Measurements from ENCODE around the gene JPH2.

JPH2 gene

DNA sequence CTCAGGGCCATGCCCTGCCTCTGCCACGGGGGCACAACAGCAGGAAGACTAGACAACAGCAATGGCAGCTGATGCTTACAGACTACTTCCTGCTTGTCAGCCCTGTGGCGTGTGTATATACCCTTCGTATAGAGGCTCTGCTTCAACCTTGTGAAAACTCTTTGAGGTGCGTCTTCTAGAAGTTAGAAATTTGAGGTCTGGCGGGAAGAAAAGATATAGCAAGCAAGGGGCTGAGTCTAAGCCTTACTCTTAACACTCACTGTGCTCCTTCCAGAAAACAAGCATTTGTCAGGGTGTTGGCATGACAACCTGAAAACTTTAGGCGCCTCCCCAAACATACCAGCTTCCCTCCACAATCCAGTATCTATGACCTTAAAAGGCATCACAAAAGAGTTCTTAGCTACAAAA is 33.3 kb downstream of the JPH2 start:
- Histone ChIP-seq H3K4me3 (ENCODE audit: low read depth, low read length) (no peak overlapping the region), H3K27me3 (ENCODE audit: control insufficient read depth, insufficient read depth, low read length) (no peaks in the 10 kb centered on the region), H3K36me3 (ENCODE audit: control insufficient read depth, insufficient read depth, low read length) (no peaks in the 10 kb centered on the region), H3K27ac (ENCODE audit: low read depth, low read length) (no peak overlapping the region), H3K9me3 (ENCODE audit: control insufficient read depth, insufficient read depth, low read depth, low read length) (no peaks in the 10 kb centered on the region), H3K9ac (ENCODE audit: low read length) (peak overlapping the region; percentile 16), H3K4me1 (ENCODE audit: control insufficient read depth, insufficient read depth, low read length) (peaks cover 12% of the 10 kb centered on the region; the same call in 1 of the 2 replicates)

DNA sequence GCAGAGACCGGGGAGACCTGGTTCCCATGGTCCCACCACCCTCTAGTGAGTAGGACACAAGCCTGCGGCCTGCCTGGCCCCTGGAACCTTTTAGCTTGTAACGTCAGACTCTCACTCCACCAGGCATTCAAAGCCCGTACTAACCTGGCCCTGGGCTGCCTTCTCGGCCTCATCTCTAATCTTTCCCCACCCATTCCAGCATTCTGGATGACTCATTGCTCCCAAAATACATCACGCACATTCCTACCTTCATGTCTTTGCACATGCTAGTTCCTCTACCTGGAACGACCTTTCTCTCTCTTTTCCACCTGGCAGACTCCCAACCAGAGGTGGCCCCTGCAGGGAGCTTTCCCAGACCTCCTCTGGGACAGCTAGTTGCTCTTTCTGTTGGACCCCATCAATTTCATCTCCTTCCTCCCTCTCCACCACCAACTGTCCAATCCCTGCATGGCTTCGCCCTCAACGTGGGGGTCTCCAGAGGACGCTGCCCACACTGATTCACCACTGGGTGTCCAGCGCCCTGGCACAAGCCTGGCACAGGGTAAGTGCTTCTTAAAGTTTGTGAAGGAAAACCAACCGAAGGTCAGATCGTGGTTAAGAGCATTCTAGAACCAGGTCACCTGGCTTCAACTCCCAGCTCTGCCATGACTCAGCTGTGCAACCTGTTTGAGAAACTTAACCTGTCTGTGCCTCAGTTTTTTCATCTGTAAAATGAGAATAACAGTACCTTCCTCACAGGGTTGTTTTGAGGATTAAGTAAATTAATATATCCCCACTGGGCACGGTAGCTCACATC is 35.2 kb downstream of the JPH2 start:
- no peak overlapping the region for H3K27ac ChIP-seq (ENCODE audit: low read depth, low read length)
- no peaks in the 10 kb centered on the region for H3K9me3 ChIP-seq (ENCODE audit: control insufficient read depth, insufficient read depth, low read depth, low read length)
- no peaks in the 10 kb centered on the region for H3K27me3 ChIP-seq (ENCODE audit: control insufficient read depth, insufficient read depth, low read length)
- no peaks in the 10 kb centered on the region for H3K36me3 ChIP-seq (ENCODE audit: control insufficient read depth, insufficient read depth, low read length)
- H3K9ac ChIP-seq (ENCODE audit: low read length), result no peak overlapping the region
- peaks cover 12% of the 10 kb centered on the region; the same call in 1 of the 2 replicates for H3K4me1 ChIP-seq (ENCODE audit: control insufficient read depth, insufficient read depth, low read length)
- no peak overlapping the region for H3K4me3 ChIP-seq (ENCODE audit: low read depth, low read length)

DNA sequence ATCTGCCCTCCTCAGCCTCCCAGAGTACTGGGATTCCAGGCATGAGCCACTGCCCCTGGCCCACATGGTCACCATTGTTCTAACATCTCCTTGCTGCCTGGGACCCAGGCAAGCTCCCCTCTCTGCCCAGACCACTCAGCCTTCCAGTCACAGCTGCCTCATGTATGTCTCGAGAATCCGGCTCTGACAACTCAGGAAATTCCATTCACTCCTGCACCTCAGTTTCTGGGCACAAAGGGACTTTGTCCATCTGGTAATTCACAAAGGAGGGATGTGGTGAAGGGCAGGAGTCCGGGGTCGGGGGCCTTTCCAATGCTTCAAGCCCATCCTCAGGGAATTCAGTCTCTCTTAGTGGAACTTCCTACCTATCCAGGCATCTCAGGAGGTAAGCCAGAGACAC is 40.7 kb downstream of the JPH2 start:
- Histone ChIP-seq H3K9me3 (ENCODE audit: control insufficient read depth, insufficient read depth, low read depth, low read length) (no peaks in the 10 kb centered on the region), H3K27ac (ENCODE audit: low read depth, low read length) (no peak overlapping the region), H3K4me1 (ENCODE audit: control insufficient read depth, insufficient read depth, low read length) (no peaks in the 10 kb centered on the region; the same call in 1 of the 2 replicates), H3K36me3 (ENCODE audit: control insufficient read depth, insufficient read depth, low read length) (no peaks in the 10 kb centered on the region), H3K9ac (ENCODE audit: low read length) (no peak overlapping the region), H3K27me3 (ENCODE audit: control insufficient read depth, insufficient read depth, low read length) (no peaks in the 10 kb centered on the region), H3K4me3 (ENCODE audit: low read depth, low read length) (no peak overlapping the region)

DNA sequence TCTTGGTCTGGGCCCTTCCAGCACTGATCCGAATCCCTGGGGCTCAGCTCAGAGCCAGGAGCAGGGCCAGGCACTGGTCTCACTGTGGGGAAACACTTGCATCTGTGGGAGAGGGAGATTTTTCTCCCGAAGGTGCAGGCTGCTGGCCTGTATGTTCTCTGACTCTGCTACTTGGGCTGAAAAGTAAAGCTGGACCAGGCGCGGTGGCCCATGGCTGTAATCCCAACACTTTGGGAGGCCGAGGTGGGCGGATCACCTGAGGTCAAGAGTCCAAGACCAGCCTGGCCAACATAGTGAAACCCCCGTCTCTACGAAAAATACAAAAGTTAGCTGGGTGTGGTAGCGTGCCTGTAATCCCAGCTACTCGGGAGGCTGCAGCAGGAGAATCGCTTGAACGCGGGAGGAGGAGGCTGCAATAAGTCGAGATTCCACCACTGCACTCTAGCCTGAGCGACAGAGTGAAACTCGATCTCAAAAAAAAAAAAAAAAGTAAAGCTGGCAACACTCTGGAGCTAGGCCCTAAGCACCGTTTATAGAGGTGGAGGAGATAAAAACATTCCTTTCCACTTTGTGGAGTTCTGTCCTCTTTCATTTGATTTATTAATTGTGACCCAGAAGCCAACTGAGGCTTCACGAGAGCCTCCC is 41.7 kb downstream of the JPH2 start:
- H3K9ac ChIP-seq (ENCODE audit: low read length), result no peak overlapping the region
- H3K9me3 ChIP-seq (ENCODE audit: control insufficient read depth, insufficient read depth, low read depth, low read length), result no peaks in the 10 kb centered on the region
- no peaks in the 10 kb centered on the region; the same call in 1 of the 2 replicates for H3K4me1 ChIP-seq (ENCODE audit: control insufficient read depth, insufficient read depth, low read length)
- no peaks in the 10 kb centered on the region for H3K27me3 ChIP-seq (ENCODE audit: control insufficient read depth, insufficient read depth, low read length)
- no peak overlapping the region for H3K27ac ChIP-seq (ENCODE audit: low read depth, low read length)
- no peak overlapping the region for H3K4me3 ChIP-seq (ENCODE audit: low read depth, low read length)
- no peaks in the 10 kb centered on the region for H3K36me3 ChIP-seq (ENCODE audit: control insufficient read depth, insufficient read depth, low read length)

DNA sequence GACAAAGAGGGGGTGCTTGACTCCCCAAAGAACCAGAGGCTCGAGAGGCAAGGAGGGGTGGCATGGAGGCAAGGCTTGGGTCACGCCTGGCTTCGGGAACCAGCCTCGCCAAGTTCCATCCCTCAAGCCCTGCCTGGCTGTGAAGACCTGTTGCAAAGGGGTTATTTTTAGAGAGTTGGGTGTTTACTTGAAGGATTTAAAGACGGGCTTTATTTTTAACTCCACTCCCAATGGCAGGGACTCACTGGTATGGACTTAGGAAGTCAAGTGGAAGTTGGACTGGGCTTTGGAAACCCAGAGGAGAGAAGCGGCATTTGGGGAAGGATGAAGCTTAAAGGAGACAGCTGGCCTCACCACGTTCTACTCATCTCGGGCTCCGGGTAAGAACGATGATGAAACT is 43.1 kb downstream of the JPH2 start:
- no peaks in the 10 kb centered on the region for H3K27me3 ChIP-seq (ENCODE audit: control insufficient read depth, insufficient read depth, low read length)
- H3K9me3 ChIP-seq (ENCODE audit: control insufficient read depth, insufficient read depth, low read depth, low read length), result no peaks in the 10 kb centered on the region
- no peak overlapping the region for H3K9ac ChIP-seq (ENCODE audit: low read length)
- H3K4me1 ChIP-seq (ENCODE audit: control insufficient read depth, insufficient read depth, low read length), result peaks cover 3% of the 10 kb centered on the region; the same call in 1 of the 2 replicates
- no peak overlapping the region for H3K4me3 ChIP-seq (ENCODE audit: low read depth, low read length)
- no peak overlapping the region for H3K27ac ChIP-seq (ENCODE audit: low read depth, low read length)
- no peaks in the 10 kb centered on the region for H3K36me3 ChIP-seq (ENCODE audit: control insufficient read depth, insufficient read depth, low read length)

DNA sequence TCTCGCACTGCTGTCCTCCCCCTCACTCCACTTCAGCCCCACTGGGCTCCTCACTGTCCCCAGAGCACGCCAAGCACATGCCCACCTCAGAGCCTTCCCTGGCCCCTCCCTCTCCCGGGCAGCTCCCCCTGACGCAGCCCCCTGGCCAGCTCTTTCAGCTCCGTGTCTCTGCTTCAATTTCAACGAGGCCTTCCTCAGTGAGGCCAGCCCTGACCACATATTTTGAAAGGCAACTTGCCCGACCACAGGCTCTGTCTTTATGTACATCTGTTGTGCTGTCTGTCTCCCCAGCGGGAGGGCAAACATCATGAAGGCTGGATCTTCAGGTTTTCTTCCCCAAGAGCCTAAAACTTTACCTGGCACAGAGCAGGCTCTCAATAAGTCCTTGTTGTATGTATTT is 44.6 kb downstream of the JPH2 start:
- no peak overlapping the region for H3K4me3 ChIP-seq (ENCODE audit: low read depth, low read length)
- H3K9me3 ChIP-seq (ENCODE audit: control insufficient read depth, insufficient read depth, low read depth, low read length), result no peaks in the 10 kb centered on the region
- no peaks in the 10 kb centered on the region for H3K36me3 ChIP-seq (ENCODE audit: control insufficient read depth, insufficient read depth, low read length)
- no peak overlapping the region for H3K27ac ChIP-seq (ENCODE audit: low read depth, low read length)
- no peak overlapping the region for H3K9ac ChIP-seq (ENCODE audit: low read length)
- H3K4me1 ChIP-seq (ENCODE audit: control insufficient read depth, insufficient read depth, low read length), result peaks cover 10% of the 10 kb centered on the region
- H3K27me3 ChIP-seq (ENCODE audit: control insufficient read depth, insufficient read depth, low read length), result no peaks in the 10 kb centered on the region

DNA sequence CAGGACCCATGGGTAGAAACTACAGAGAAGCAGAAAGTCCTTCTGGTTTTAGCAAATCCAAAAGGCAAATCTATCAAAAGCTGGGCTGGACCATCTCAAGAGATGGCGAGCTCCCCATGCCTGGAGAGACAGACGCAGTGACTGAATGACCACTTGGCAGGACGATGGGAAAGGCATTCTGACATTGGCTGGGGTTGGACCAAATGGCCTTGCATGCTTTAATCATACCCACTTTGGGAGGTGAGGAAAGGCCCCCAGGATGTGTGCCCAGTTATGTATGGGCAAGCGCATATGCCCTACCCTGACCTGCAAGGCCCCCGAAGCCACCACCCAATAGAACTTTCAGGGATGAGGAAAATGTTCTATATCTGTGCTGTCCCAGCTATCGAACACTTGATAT is 45.1 kb downstream of the JPH2 start:
- no peak overlapping the region for H3K9ac ChIP-seq (ENCODE audit: low read length)
- no peaks in the 10 kb centered on the region for H3K27me3 ChIP-seq (ENCODE audit: control insufficient read depth, insufficient read depth, low read length)
- peaks cover 13% of the 10 kb centered on the region for H3K4me1 ChIP-seq (ENCODE audit: control insufficient read depth, insufficient read depth, low read length)
- H3K9me3 ChIP-seq (ENCODE audit: control insufficient read depth, insufficient read depth, low read depth, low read length), result no peaks in the 10 kb centered on the region
- no peak overlapping the region for H3K4me3 ChIP-seq (ENCODE audit: low read depth, low read length)
- no peaks in the 10 kb centered on the region for H3K36me3 ChIP-seq (ENCODE audit: control insufficient read depth, insufficient read depth, low read length)
- no peak overlapping the region for H3K27ac ChIP-seq (ENCODE audit: low read depth, low read length)

DNA sequence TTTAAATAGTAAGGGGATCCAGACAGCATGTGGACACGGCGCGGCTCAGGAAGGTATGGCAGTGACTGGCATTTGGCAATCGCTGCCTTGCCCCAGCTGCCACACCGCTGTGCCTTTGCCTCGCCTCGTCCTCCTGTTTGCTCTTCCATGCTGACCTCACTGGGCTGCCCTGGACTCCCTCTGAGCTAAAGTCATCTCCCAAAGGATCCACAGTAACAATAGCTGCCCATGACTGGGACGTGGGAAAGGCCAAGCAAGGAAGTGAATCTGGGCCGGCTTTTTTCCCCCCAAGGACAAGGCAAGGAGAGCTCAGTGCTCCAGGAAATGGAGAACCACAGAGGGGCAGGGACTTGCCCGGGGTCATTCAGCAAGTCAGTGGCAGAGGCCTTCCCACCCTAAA is 48.1 kb downstream of the JPH2 start:
- Histone ChIP-seq H3K27ac (ENCODE audit: low read depth, low read length) (peak overlapping the region; percentile 29; the same call in 1 of the 2 replicates), H3K4me3 (ENCODE audit: low read depth, low read length) (no peak overlapping the region), H3K36me3 (ENCODE audit: control insufficient read depth, insufficient read depth, low read length) (no peaks in the 10 kb centered on the region), H3K9me3 (ENCODE audit: control insufficient read depth, insufficient read depth, low read depth, low read length) (no peaks in the 10 kb centered on the region), H3K27me3 (ENCODE audit: control insufficient read depth, insufficient read depth, low read length) (no peaks in the 10 kb centered on the region), H3K4me1 (ENCODE audit: control insufficient read depth, insufficient read depth, low read length) (peaks cover 18% of the 10 kb centered on the region), H3K9ac (ENCODE audit: low read length) (peak overlapping the region; percentile 29)

DNA sequence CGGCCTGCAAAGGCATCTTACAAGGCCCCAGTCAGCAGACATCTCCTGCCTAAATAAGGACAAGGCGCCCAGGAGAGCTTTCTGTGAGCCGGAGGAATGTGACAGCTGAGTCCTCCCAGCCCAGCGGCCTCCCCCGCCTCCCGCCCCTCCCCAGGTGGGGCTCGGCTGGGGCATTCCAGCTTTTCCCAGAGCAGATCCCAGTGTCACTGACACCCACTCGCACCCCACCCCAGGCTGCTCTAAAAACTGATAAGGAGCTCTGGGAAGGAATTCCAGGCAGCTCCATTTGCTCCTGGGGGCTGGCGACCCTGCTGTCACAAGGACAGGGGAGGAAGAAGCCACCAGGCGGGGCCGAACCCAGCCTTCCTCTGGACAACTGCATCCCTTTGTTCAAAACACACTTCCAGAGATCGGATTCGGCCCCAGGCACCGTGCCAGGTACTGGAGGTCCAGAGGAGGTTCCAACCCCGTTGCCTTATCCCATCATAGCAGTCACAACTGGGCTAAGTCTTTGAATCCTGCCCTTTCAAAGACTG is 49.7 kb downstream of the JPH2 start:
- H3K36me3 ChIP-seq (ENCODE audit: control insufficient read depth, insufficient read depth, low read length), result no peaks in the 10 kb centered on the region
- H3K27ac ChIP-seq (ENCODE audit: low read depth, low read length), result peak overlapping the region; percentile 71; the same call in 1 of the 2 replicates
- peak overlapping the region; percentile 28; the same call in 1 of the 2 replicates for H3K4me3 ChIP-seq (ENCODE audit: low read depth, low read length)
- H3K4me1 ChIP-seq (ENCODE audit: control insufficient read depth, insufficient read depth, low read length), result peaks cover 21% of the 10 kb centered on the region
- no peaks in the 10 kb centered on the region for H3K27me3 ChIP-seq (ENCODE audit: control insufficient read depth, insufficient read depth, low read length)
- peak overlapping the region; percentile 79 for H3K9ac ChIP-seq (ENCODE audit: low read length)
- H3K9me3 ChIP-seq (ENCODE audit: control insufficient read depth, insufficient read depth, low read depth, low read length), result no peaks in the 10 kb centered on the region

DNA sequence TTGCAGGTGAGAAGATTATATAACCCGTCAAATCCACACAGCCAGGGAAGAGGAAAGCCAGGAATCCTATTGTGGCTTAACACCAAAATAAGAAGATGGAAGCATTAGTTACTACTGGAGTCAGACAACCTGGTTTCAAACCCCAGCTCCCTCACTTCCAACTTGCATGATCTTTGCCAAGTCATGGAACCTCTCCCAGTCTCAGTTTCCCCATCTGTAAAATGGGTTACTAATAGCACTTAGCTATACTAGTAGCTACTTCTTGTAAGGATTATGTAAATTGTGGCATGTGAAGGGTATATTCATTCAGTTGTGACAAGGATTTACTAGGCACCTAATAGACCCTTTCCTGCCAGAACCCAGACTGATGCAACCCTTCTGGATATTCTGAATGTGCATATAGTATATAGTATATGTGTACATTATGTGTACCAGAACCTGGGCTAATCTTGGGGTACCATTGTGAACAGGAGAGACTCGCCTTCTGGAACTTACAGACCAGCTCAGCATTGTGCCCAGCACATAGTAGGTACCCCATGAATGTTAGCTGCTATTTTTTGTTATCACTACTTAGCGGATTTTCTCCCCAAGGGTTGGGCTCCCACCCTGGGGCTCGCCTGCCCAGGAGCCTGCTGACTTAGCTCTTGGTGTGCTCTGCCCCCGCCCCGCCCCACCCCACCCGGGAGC is 50.3 kb downstream of the JPH2 start:
- H3K27ac ChIP-seq (ENCODE audit: low read depth, low read length), result peak overlapping the region; percentile 60; the same call in 1 of the 2 replicates
- H3K9ac ChIP-seq (ENCODE audit: low read length), result peak overlapping the region; percentile 77
- H3K36me3 ChIP-seq (ENCODE audit: control insufficient read depth, insufficient read depth, low read length), result no peaks in the 10 kb centered on the region
- no peaks in the 10 kb centered on the region for H3K9me3 ChIP-seq (ENCODE audit: control insufficient read depth, insufficient read depth, low read depth, low read length)
- H3K27me3 ChIP-seq (ENCODE audit: control insufficient read depth, insufficient read depth, low read length), result no peaks in the 10 kb centered on the region
- peaks cover 21% of the 10 kb centered on the region for H3K4me1 ChIP-seq (ENCODE audit: control insufficient read depth, insufficient read depth, low read length)
- H3K4me3 ChIP-seq (ENCODE audit: low read depth, low read length), result no peak overlapping the region

Measured in HUES6 (cell line).